GM21367 (cell line): ENCODE results near the gene FERD3L.
"Not testable (repeated sequence)": the region's sequence is repeated elsewhere in the genome, so short reads cannot be mapped to it uniquely, and the experiment has no call there.

ENCODE experiments used
- ATAC-seq: cut with Tn5 transposase; IDR thresholded peaks from one replicate; pipeline ENCODE4 v1.9.1; 2021; ENCODE audit not compliant: unreplicated experiment

Gene FERD3L

GRCh38 chr7:19144661-19145433, at the start of gene FERD3L:
Gene FERD3L, minus strand, starts transcription at chr7:19145421. Its CDS starts 59 bp downstream, at chr7:19145362.
- ATAC-seq: no peak

- ATAC-seq: not testable (repeated sequence)
Observed at GRCh38 chr7:19194417-19194816, 49.2 kb upstream of the FERD3L start.

GRCh38 chr7:19181634-19182033, 36.4 kb upstream of the FERD3L start:
- no peak for ATAC-seq

- no peak for ATAC-seq
Observed at GRCh38 chr7:19178595-19178994, 33.4 kb upstream of the FERD3L start.

GRCh38 chr7:19177269-19177668, 32.0 kb upstream of the FERD3L start:
- no peak for ATAC-seq

- no peak for ATAC-seq
Observed at GRCh38 chr7:19175241-19175640, 30.0 kb upstream of the FERD3L start.

- ATAC-seq: no peak
Observed at GRCh38 chr7:19161671-19162070, 16.4 kb upstream of the FERD3L start.

GRCh38 chr7:19146699-19147098, 1.5 kb upstream of the FERD3L start:
- ATAC-seq: no peak

- no peak for ATAC-seq
Observed at GRCh38 chr7:19145434-19146115, 354 bp upstream of the FERD3L start.

GRCh38 chr7:19143881-19144574, 1.2 kb downstream of the FERD3L start:
- no peak for ATAC-seq

- no peak for ATAC-seq
Observed at GRCh38 chr7:19139706-19140327, 5.4 kb downstream of the FERD3L start.

GRCh38 chr7:19133886-19134285, 11.3 kb downstream of the FERD3L start:
- no peak for ATAC-seq

GRCh38 chr7:19133390-19133789, 11.8 kb downstream of the FERD3L start:
- no peak for ATAC-seq

GRCh38 chr7:19128856-19129255, 16.4 kb downstream of the FERD3L start:
- ATAC-seq: no peak

- ATAC-seq: no peak
Observed at GRCh38 chr7:19121977-19122588, 23.1 kb downstream of the FERD3L start.

GRCh38 chr7:19119870-19120486, 25.2 kb downstream of the FERD3L start:
- ATAC-seq: no peak

GRCh38 chr7:19119372-19119771, 25.8 kb downstream of the FERD3L start:
- no peak for ATAC-seq

GRCh38 chr7:19118636-19119371, 26.4 kb downstream of the FERD3L start:
- ATAC-seq: no peak

GRCh38 chr7:19117870-19118608, 27.2 kb downstream of the FERD3L start:
- no peak for ATAC-seq
